ENCODE data around the gene CRYBA1. TPM values are rescaled to one million over a fixed set of nuclear protein-coding genes. Genes with fewer than 3 reads are reported as not detected.

The CRYBA1 gene
- total and polyA plus RNA-seq, 2 donors (not counting 3 experiments of a cell fraction or from before 2014, with no cell fraction given): not detected

- BruUV-seq (replicated peaks): no TSS peak
- Histone ChIP-seq H2AFZ (ENCODE audit: low read depth, low read length) (no peak overlapping the region), H3K27ac (ENCODE audit: insufficient read depth, low read depth, low read length) (no peak overlapping the region), H3K9me3 (replicated peaks; ENCODE audit: control insufficient read depth, insufficient read depth, low read length) (no peaks in the 10 kb centered on the region), H3K27me3 (ENCODE audit: control insufficient read depth in 2 of 2, insufficient read depth in 2 of 2, low read length in 2 of 2) (no peaks in the 10 kb centered on the region), H3K36me3 (ENCODE audit: control insufficient read depth in 2 of 2, extremely low read depth in 1 of 2, insufficient read depth in 2 of 2, low read length in 2 of 2) (no peaks in the 10 kb centered on the region), H3K79me2 (ENCODE audit: control insufficient read depth, insufficient read depth, low read length) (no peaks in the 10 kb centered on the region), H3K4me2 (ENCODE audit: insufficient read depth, low read length) (no peak overlapping the region), H3K9me1 (replicated peaks; ENCODE audit: control insufficient read depth, extremely low read depth, insufficient read depth, low read length) (no peaks in the 10 kb centered on the region), H4K20me1 (replicated peaks; ENCODE audit: control insufficient read depth, extremely low read depth, insufficient read depth, low read length) (no peaks in the 10 kb centered on the region), H3K4me1 (ENCODE audit: control insufficient read depth, extremely low read depth, insufficient read depth, low read length) (no peaks in the 10 kb centered on the region), H3K9ac (replicated peaks; ENCODE audit: extremely low read depth, insufficient read depth, low read length) (no peak overlapping the region), H3K4me3 (replicated peaks in 1 of 3; ENCODE audit: insufficient read depth in 1 of 3, low read depth in 1 of 3, low read length in 3 of 3) (no peak overlapping the region)
- dilution Hi-C loops (cut with MboI; ENCODE audit: extremely low pct_ligation_motif_present, low sequenced_read_pairs): no loop called here
- TF ChIP-seq MYC (IDR thresholded peaks at IDR 0.05; ENCODE audit: low read depth, low read length) (no peak), POLR2AphosphoS5 (IDR thresholded peaks at IDR 0.05; ENCODE audit: insufficient read depth, low read depth, low read length) (no peak), POLR2A (IDR thresholded peaks at IDR 0.05; ENCODE audit: low read depth, low read length) (no peak), EZH2 (IDR thresholded peaks at IDR 0.05; ENCODE audit: borderline replicate concordance, low read depth, low read length, severe bottlenecking) (no peak), FOS (IDR thresholded peaks at IDR 0.05; ENCODE audit: borderline replicate concordance, insufficient read depth, low read length) (no peak), CTCF (IDR thresholded peaks at IDR 0.05; ENCODE audit: extremely low read depth in 1 of 2, insufficient read depth in 1 of 2, low read depth in 1 of 2, low read length in 2 of 2) (no peak), JUN (IDR thresholded peaks at IDR 0.05; ENCODE audit: borderline replicate concordance, insufficient read depth, insufficient read length, low read depth) (no peak), GATA2 (IDR thresholded peaks at IDR 0.05; ENCODE audit: insufficient read depth, insufficient read length, low read depth, low read length) (no peak), MAX (IDR thresholded peaks at IDR 0.05; ENCODE audit: insufficient read depth, insufficient read length) (no peak)
- no peak for FAIRE-seq
- intact Hi-C loops (cut with micrococcal nuclease): no loop called here
- ChIA-PET POLR2A (no interaction called here), CTCF (interaction anchor here (0.6 to 12.1 kb wide), 4 partner anchors 35 to 138 kb away, joined by 3 to 320 read pairs (median 68); partner anchors contain the start of gene MYO18A)
- no peak for DNase-seq (ENCODE audit: low read depth, low spot score)
These were observed 31.5 kb upstream of the CRYBA1 start for GRCh38 chr17:29215174-29215573.
